ENCODE results near the gene SPATA13.
A peak's percentile ranks its signal among the peaks of the same experiment; 100 is the strongest.

Gene SPATA13

GRCh38 chr13:24142453-24142852, 18.1 kb upstream of the SPATA13 start:
- no peak for DNase-seq

GRCh38 chr13:24142886-24143285, 17.6 kb upstream of the SPATA13 start:
- no peak for DNase-seq

GRCh38 chr13:24145240-24145639, 15.3 kb upstream of the SPATA13 start:
- no peak for DNase-seq

- DNase-seq: no peak
These were observed 14.8 kb upstream of the SPATA13 start for GRCh38 chr13:24145674-24146073.

GRCh38 chr13:24146961-24147569, 13.5 kb upstream of the SPATA13 start:
- DNase-seq: no peak

GRCh38 chr13:24147570-24147963, 13.0 kb upstream of the SPATA13 start:
- DNase-seq: no peak

GRCh38 chr13:24148414-24149235, 11.9 kb upstream of the SPATA13 start:
- no peak for DNase-seq

- no peak for DNase-seq
These were observed 11.1 kb upstream of the SPATA13 start for GRCh38 chr13:24149246-24150032.

GRCh38 chr13:24150572-24150971, 9.9 kb upstream of the SPATA13 start:
- no peak for DNase-seq

GRCh38 chr13:24151864-24152263, 8.7 kb upstream of the SPATA13 start:
- no peak for DNase-seq

GRCh38 chr13:24152292-24153214, 8.0 kb upstream of the SPATA13 start:
- no peak for DNase-seq

GRCh38 chr13:24153347-24153746, 7.2 kb upstream of the SPATA13 start:
- DNase-seq: no peak

GRCh38 chr13:24153979-24154701, 6.4 kb upstream of the SPATA13 start:
- DNase-seq: no peak

- no peak for DNase-seq
These were observed 1.2 kb upstream of the SPATA13 start for GRCh38 chr13:24159357-24159756.

- peak; percentile 60 for DNase-seq
These were observed 673 bp downstream of the SPATA13 start for GRCh38 chr13:24161010-24161775.

GRCh38 chr13:24161980-24162525, 1.5 kb downstream of the SPATA13 start:
- no peak for DNase-seq

GRCh38 chr13:24162604-24163003, 2.1 kb downstream of the SPATA13 start:
- DNase-seq: no peak

- DNase-seq: no peak
These were observed 5.2 kb downstream of the SPATA13 start for GRCh38 chr13:24165746-24166145.

GRCh38 chr13:24166561-24166960, 6.0 kb downstream of the SPATA13 start:
- no peak for DNase-seq

GRCh38 chr13:24167666-24168391, 7.3 kb downstream of the SPATA13 start:
- no peak for DNase-seq

Data from activated T-cell treated with anti-CD3 and anti-CD28 coated beads, Interleukin-2, amount 50 U/mL, for 1 hour (primary cell).